OCI-LY7 (cell line): Measurements from ENCODE around the gene B9D2.

ENCODE experiments used
- CTCF ChIP-seq: fragments of 200-600 bp; sonication (generic); conservative IDR thresholded peaks from 2 replicates; pipeline ENCODE4 v1.5.1; 2014; ENCODE audit warnings: mild to moderate bottlenecking, antibody characterized with exemption, low read length, moderate library complexity, mixed read lengths
- EZH2phosphoT487 ChIP-seq: fragments of 200-600 bp; sonication (generic); IDR thresholded peaks from 2 replicates; pipeline ENCODE4 v1.6.1; 2018; ENCODE audit warnings: low read depth, borderline replicate concordance, mild to moderate bottlenecking, mixed run types, antibody characterized with exemption, low read length, moderate library complexity, mixed read lengths

DNA sequence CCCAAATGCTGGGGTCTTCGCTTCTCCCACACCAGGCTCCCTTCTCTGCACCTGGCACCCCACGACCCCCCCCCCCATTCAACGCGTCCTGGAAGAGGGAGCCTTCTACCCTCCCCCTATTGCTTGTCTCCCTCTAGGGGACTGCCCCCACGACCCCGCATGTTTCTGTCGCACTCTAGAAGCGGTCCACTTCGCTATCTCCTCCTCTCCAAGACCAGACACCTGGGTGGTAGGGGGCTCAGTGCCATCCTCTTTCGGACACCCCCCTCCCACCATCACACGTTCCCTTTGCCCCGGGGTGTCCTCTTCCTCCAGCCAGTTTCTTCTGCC is 11.7 kb downstream of the B9D2 start:
- TF ChIP-seq CTCF = no peak
- no peak for TF ChIP-seq EZH2phosphoT487
